Upper lobe of right lung (tissue), 1 donor: ENCODE results near the gene RAD51B. TPM values are rescaled to one million over a fixed set of nuclear protein-coding genes. Genes with fewer than 3 reads are reported as not detected.

ENCODE experiments used
- ATAC-seq: fragments of 200-7000 bp; cut with Tn5 transposase; one replicate; pipeline ENCODE4 v1.9.1; 2020; ENCODE audit warnings: mild to moderate bottlenecking, moderate library complexity
- DNase-seq: peaks from one replicate; pipeline ENCODE4 v3.0.0-alpha.2; 2020
- H3K27ac ChIP-seq: fragments of 200-600 bp; one replicate; pipeline ENCODE4 v1.8.0; 2022
- H3K27me3 ChIP-seq: fragments of 200-600 bp; one replicate; pipeline ENCODE4 v1.8.0; 2022; ENCODE audit warnings: mild to moderate bottlenecking
- H3K36me3 ChIP-seq: fragments of 200-600 bp; one replicate; pipeline ENCODE4 v1.8.0; 2022
- H3K4me1 ChIP-seq: fragments of 200-600 bp; one replicate; pipeline ENCODE4 v1.8.0; 2022
- H3K4me3 ChIP-seq: fragments of 200-600 bp; one replicate; pipeline ENCODE4 v1.8.0; 2022; ENCODE audit warnings: mild to moderate bottlenecking
- H3K9me3 ChIP-seq: fragments of 200-600 bp; one replicate; pipeline ENCODE4 v1.8.0; 2022
- intact Hi-C: fragments of 100-400 bp; cut with DNase I; formaldehyde crosslinking; loops from one replicate; pipeline ENCODE4 v1.11.0; 2022
- total RNA-seq: library from RNA; stranded (reverse); fragmentation: NEBNext Ultra II Directional; extraction: Animal tissue kit (Norgen Biotek cat#: 25700); gene quantifications from one replicate; pipeline ENCODE4 v1.2.1, GENCODE V29; 2021
- TF ChIP-seq, protein P1 (sequence below): fragments of 200-600 bp; IDR thresholded peaks from one replicate; pipeline ENCODE4 v1.8.0; 2022; ENCODE audit warnings: antibody characterized with exemption
- donor health status: DM: no; HTN: yes; CAD: no; lungs with severe emphysema.

RAD51B gene
- total RNA-seq, 1 donor from 2014 or later, result 11.5 TPM

GRCh38 chr14:68589447-68590200 is 770.0 kb downstream of the RAD51B start:
- DNase-seq (no peak), ATAC-seq (no peak)
- H3K27ac ChIP-seq, result peak overlapping the region; percentile 24

DNA sequence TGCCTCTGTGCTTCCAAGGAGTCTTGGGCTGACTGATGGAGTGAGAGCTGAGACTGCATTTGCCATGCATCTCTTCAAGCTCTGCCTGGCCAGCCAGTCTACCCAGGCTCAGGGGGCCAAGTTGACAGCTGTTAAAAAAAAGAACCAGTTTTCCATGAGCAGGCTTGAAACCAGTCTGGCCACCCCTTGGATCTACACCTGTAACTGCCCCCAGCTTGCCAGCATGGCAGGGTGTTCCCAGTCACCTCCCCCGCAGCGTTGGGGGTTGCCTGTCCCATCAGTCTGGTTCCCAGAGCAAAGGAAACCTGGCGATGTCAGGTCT is 770.6 kb downstream of the RAD51B start:
- intact Hi-C loops, result no loop called here
- H3K27me3 ChIP-seq, result no peaks in the 10 kb centered on the region
- H3K27ac ChIP-seq, result peak overlapping the region; percentile 24
- peaks cover 25% of the 10 kb centered on the region for H3K4me1 ChIP-seq
- TF ChIP-seq, protein P1, sequence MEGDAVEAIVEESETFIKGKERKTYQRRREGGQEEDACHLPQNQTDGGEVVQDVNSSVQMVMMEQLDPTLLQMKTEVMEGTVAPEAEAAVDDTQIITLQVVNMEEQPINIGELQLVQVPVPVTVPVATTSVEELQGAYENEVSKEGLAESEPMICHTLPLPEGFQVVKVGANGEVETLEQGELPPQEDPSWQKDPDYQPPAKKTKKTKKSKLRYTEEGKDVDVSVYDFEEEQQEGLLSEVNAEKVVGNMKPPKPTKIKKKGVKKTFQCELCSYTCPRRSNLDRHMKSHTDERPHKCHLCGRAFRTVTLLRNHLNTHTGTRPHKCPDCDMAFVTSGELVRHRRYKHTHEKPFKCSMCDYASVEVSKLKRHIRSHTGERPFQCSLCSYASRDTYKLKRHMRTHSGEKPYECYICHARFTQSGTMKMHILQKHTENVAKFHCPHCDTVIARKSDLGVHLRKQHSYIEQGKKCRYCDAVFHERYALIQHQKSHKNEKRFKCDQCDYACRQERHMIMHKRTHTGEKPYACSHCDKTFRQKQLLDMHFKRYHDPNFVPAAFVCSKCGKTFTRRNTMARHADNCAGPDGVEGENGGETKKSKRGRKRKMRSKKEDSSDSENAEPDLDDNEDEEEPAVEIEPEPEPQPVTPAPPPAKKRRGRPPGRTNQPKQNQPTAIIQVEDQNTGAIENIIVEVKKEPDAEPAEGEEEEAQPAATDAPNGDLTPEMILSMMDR, result no peak
- ATAC-seq, result no peak
- DNase-seq, result no peak
- H3K9me3 ChIP-seq, result no peaks in the 10 kb centered on the region
- no peaks in the 10 kb centered on the region for H3K36me3 ChIP-seq
- no peak overlapping the region for H3K4me3 ChIP-seq

More at GRCh38 chr14:68589447-68590200, 770.0 kb downstream of the RAD51B start:
- no peaks in the 10 kb centered on the region for H3K9me3 ChIP-seq
- H3K27me3 ChIP-seq, result no peaks in the 10 kb centered on the region
- no peak overlapping the region for H3K4me3 ChIP-seq
- TF ChIP-seq, protein P1, result no peak
- intact Hi-C loops, result no loop called here
- peaks cover 26% of the 10 kb centered on the region for H3K4me1 ChIP-seq
- no peaks in the 10 kb centered on the region for H3K36me3 ChIP-seq

DNA sequence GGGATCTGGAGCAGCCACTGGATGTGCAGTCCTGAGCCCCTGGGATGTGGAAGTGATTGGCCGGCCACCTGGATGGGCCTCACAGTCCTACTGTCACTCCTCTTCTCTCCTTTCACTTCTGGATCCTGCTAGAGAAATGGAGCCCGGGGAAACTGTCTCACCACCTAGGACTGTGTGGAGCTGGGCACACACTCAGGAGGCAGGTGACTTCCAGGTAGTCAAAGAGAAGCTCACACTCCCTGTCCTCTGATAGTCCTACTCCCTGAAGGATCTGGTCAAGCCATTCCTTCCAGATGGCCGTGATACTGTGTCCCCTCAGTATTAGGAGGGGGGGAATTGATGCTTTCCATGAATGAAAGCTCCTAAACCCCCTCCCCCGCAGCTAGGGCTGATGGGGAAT is 772.2 kb downstream of the RAD51B start:
- no peaks in the 10 kb centered on the region for H3K9me3 ChIP-seq
- no peak overlapping the region for H3K27ac ChIP-seq
- H3K4me3 ChIP-seq, result no peak overlapping the region
- TF ChIP-seq, protein P1, result no peak
- DNase-seq (no peak), ATAC-seq (no peak)
- H3K36me3 ChIP-seq, result no peaks in the 10 kb centered on the region
- no peaks in the 10 kb centered on the region for H3K27me3 ChIP-seq
- intact Hi-C loops, result no loop called here
- peaks cover 20% of the 10 kb centered on the region for H3K4me1 ChIP-seq

DNA sequence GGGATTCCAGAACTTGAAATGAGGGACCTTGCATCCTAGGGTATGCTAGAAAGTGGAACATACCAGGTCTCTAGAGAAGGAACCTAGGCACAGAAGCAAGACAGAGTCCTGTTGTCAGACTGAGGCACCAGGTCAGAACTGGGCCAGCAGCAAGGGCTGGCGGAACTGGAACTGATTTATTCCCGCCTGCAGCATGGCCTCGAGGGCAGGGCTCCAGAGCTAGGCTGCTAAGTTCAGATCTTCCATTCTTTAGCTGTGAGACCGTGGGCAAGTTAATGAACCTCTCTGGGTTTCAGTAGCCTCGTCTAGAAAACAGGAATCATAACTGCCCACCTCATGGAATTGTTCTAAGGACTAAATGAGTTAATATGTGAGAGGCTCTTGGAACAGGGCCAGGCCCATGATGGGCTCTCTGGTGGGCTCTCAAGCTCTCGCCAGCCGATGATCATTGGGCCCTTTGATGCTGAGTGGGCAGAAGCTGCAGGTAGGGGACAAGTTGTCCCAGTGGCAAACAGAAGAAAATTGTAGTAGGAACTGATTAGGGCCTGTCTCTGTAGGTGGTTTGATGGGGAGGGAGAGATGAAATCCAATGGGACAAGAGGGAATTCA is 773.5 kb downstream of the RAD51B start:
- ATAC-seq (no peak), DNase-seq (no peak)
- no peaks in the 10 kb centered on the region for H3K27me3 ChIP-seq
- no peak overlapping the region for H3K4me3 ChIP-seq
- no peaks in the 10 kb centered on the region for H3K36me3 ChIP-seq
- H3K27ac ChIP-seq, result no peak overlapping the region
- TF ChIP-seq, protein P1, result no peak
- H3K4me1 ChIP-seq, result peaks cover 15% of the 10 kb centered on the region
- intact Hi-C loops, result no loop called here
- H3K9me3 ChIP-seq, result no peaks in the 10 kb centered on the region

- Histone ChIP-seq H3K9me3 (no peaks in the 10 kb centered on the region), H3K4me1 (peaks cover 24% of the 10 kb centered on the region), H3K27ac (no peak overlapping the region), H3K27me3 (no peaks in the 10 kb centered on the region), H3K36me3 (no peaks in the 10 kb centered on the region), H3K4me3 (no peak overlapping the region)
- peak; percentile 23 for DNase-seq
- TF ChIP-seq, protein P1, result no peak
- no peak for ATAC-seq
- intact Hi-C loops, result no loop called here
Observed at GRCh38 chr14:68593806-68594536, 774.4 kb downstream of the RAD51B start.
